Liver (tissue), 3 donors: ENCODE measurements around the gene HSFX2.

ENCODE experiments used
- ATF3 ChIP-seq: IDR thresholded peaks from 2 replicates; pipeline ENCODE4 v1.6.1; 2016; ENCODE audit warnings: antibody characterized with exemption
- CTCF ChIP-seq: fragments of 150-350 bp; IDR thresholded peaks from 2 replicates; pipeline ENCODE4 v1.5.1; 2017; ENCODE audit warnings: improper control_type of control experiment, low read depth, low read length; ENCODE audit not compliant: missing input control
- FOXA1 ChIP-seq: IDR thresholded peaks from 2 replicates; pipeline ENCODE4 v1.6.1; 2016; ENCODE audit warnings: antibody characterized with exemption
- GABPA ChIP-seq, 2 donors: IDR thresholded peaks in 1 of 2; conservative IDR thresholded peaks in 1 of 2; 2 replicates each; pipeline ENCODE4 v1.6.1; 2016; ENCODE audit warnings: antibody characterized with exemption in 2 of 2, mild to moderate bottlenecking in 1 of 2, moderate library complexity in 1 of 2
- JUND ChIP-seq, 2 donors: IDR thresholded peaks; 2 replicates each; pipeline ENCODE4 v1.6.1; 2016; ENCODE audit warnings: antibody characterized with exemption in 2 of 2
- NR2F2 ChIP-seq: IDR thresholded peaks from 2 replicates; pipeline ENCODE4 v1.6.1; 2016; ENCODE audit warnings: antibody characterized with exemption
- RAD21 ChIP-seq, 2 donors: IDR thresholded peaks; 2 replicates each; pipeline ENCODE4 v1.6.1; 2016; ENCODE audit warnings: antibody characterized with exemption in 2 of 2, mild to moderate bottlenecking in 2 of 2
- SP1 ChIP-seq: IDR thresholded peaks from 2 replicates; pipeline ENCODE4 v1.6.1; 2018; ENCODE audit warnings: antibody characterized with exemption, mild to moderate bottlenecking
- TAF1 ChIP-seq: conservative IDR thresholded peaks from 2 replicates; pipeline ENCODE4 v1.6.1; 2016; ENCODE audit warnings: antibody characterized with exemption, mild to moderate bottlenecking
- YY1 ChIP-seq: IDR thresholded peaks from 2 replicates; pipeline ENCODE4 v1.6.1; 2016; ENCODE audit warnings: antibody characterized with exemption, mild to moderate bottlenecking
- TF ChIP-seq, protein P1 (sequence below): IDR thresholded peaks from 2 replicates; pipeline ENCODE4 v1.6.1; 2016; ENCODE audit warnings: antibody characterized with exemption
- donor health status: healthy.
- donor health status: healthy.

DNA sequence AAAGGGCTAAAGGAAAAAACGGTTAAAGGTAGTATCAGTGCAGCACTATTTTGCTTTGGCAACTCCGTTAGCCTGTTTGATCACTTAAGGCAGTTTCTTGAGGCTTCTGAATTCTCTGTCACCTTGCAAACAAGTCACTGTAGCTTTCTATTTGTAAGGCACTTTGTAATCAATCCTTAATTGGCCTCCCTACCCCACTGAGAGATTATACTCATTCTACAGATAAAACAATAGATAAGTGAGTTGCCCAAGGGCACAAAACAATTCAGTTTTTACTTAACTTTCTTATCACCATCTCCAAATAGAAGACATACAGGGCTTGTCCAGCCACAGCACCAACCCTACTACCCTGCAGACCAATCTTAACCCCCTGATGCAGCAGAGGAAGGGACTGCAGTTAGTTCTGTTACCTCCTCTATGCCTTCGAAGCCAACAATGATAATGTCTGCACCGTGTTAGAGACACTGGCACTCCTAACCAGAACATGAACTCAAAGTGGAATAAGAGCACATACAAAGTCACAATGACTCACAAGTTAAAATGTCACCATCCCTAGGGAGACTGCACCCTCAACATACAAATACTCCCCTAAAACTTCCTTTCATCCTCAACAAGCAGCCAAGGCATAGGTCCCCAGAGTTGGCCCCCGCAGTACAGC is 34.7 kb upstream of the HSFX2 start:
- TF ChIP-seq, protein P1, sequence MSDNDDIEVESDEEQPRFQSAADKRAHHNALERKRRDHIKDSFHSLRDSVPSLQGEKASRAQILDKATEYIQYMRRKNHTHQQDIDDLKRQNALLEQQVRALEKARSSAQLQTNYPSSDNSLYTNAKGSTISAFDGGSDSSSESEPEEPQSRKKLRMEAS = no peak
- no peak for TF ChIP-seq CTCF
- no peak for TF ChIP-seq TAF1
- no peak for TF ChIP-seq RAD21 (IDR thresholded peaks at IDR 0.05)
- TF ChIP-seq ATF3 = no peak
- no peak for TF ChIP-seq YY1
- no peak for TF ChIP-seq SP1
- TF ChIP-seq NR2F2 = no peak
- no peak for TF ChIP-seq GABPA (IDR thresholded peaks at IDR 0.05 in 1 of 2, conservative IDR thresholded peaks at IDR 0.05 in 1 of 2)
- no peak for TF ChIP-seq FOXA1
- TF ChIP-seq JUND (IDR thresholded peaks at IDR 0.05) = no peak
